SK-MEL-5 (cell line): Measurements from ENCODE around the gene LIMA1. TPM values are rescaled to one million over a fixed set of nuclear protein-coding genes. Genes with fewer than 3 reads are reported as not detected.
A peak's percentile ranks its signal among the peaks of the same experiment; 100 is the strongest.
"Not testable (repeated sequence)": the region's sequence is repeated elsewhere in the genome, so short reads cannot be mapped to it uniquely, and the experiment has no call there.

Source experiments
- DNase-seq: peaks from one replicate; pipeline ENCODE4 v3.0.0-alpha.2; 2016; ENCODE audit warnings: low read depth, low spot score
- in situ Hi-C: cut with HindIII; loops from 2 replicates; pipeline ENCODE4 v1.10.0; 2016; ENCODE audit warnings: low sequenced_read_pairs, high pct_unique_total_duplicates, low pct_unique_long_range_greater_than_20kb
- polyA plus RNA-seq, 2 experiments: library from polyadenylated mRNA; depleted of rRNA; stranded (reverse); fragments of >200 nt; gene quantifications; 2 replicates each; pipeline ENCODE4 v1.2.3, GENCODE V29; 2015
- total RNA-seq: library from RNA; depleted of rRNA; stranded (reverse); fragments of >200 nt; shearing (Covaris generic); gene quantifications from 2 replicates; pipeline ENCODE4 v1.2.3, GENCODE V29; 2014; rRNA removed

LIMA1 gene
- total RNA-seq: 48.5 and 53.5 TPM in 2 replicates
- 33.8 and 46.0 TPM in 2 replicates for polyA plus RNA-seq (2015; cell fraction: cytosol; rRNA removed)
- polyA plus RNA-seq (2015; cell fraction: nucleus; rRNA removed): 26.3 and 36.6 TPM in 2 replicates

GRCh38 chr12:50283229-50283923 is at the start of gene LIMA1:
Gene LIMA1 (minus strand): TSS chr12:50283520. CDS start chr12:50248751, 34,769 bp downstream.
- DNase-seq: peak; percentile 85
- in situ Hi-C loops: loop anchor here (25.0 kb wide), 1 partner anchor 96 kb away; no protein-coding TSS in a partner anchor

- in situ Hi-C loops: no loop called here
- no peak for DNase-seq
These were observed 48.4 kb upstream of the LIMA1 start for GRCh38 chr12:50331745-50332144.

GRCh38 chr12:50328664-50329063 is 45.3 kb upstream of the LIMA1 start:
- in situ Hi-C loops, DNase-seq: not testable (repeated sequence)

GRCh38 chr12:50326590-50327284 is 43.4 kb upstream of the LIMA1 start:
- no peak for DNase-seq
- in situ Hi-C loops: no loop called here

GRCh38 chr12:50325890-50326391 is 42.6 kb upstream of the LIMA1 start:
- DNase-seq: no peak
- in situ Hi-C loops: no loop called here

- DNase-seq, in situ Hi-C loops: not testable (repeated sequence)
These were observed 41.5 kb upstream of the LIMA1 start for GRCh38 chr12:50324770-50325169.

- in situ Hi-C loops, DNase-seq: not testable (repeated sequence)
These were observed 40.8 kb upstream of the LIMA1 start for GRCh38 chr12:50324077-50324476.

GRCh38 chr12:50322206-50322605 is 38.9 kb upstream of the LIMA1 start:
- in situ Hi-C loops: no loop called here
- no peak for DNase-seq

GRCh38 chr12:50317203-50317602 is 33.9 kb upstream of the LIMA1 start:
- in situ Hi-C loops: no loop called here
- DNase-seq: peak; percentile 27

GRCh38 chr12:50315803-50316202 is 32.5 kb upstream of the LIMA1 start:
- in situ Hi-C loops: no loop called here
- no peak for DNase-seq

- in situ Hi-C loops: no loop called here
- peak; percentile 64 for DNase-seq
These were observed 31.5 kb upstream of the LIMA1 start for GRCh38 chr12:50314636-50315312.

GRCh38 chr12:50313971-50314370 is 30.7 kb upstream of the LIMA1 start:
- in situ Hi-C loops, DNase-seq: not testable (repeated sequence)

- in situ Hi-C loops: no loop called here
- no peak for DNase-seq
These were observed 30.1 kb upstream of the LIMA1 start for GRCh38 chr12:50313256-50313931.

GRCh38 chr12:50311858-50312609 is 28.7 kb upstream of the LIMA1 start:
- DNase-seq, in situ Hi-C loops: not testable (repeated sequence)

GRCh38 chr12:50309950-50310349 is 26.6 kb upstream of the LIMA1 start:
- DNase-seq: no peak
- in situ Hi-C loops: no loop called here

- in situ Hi-C loops: no loop called here
These were observed 19.4 kb upstream of the LIMA1 start for GRCh38 chr12:50302686-50303085.

GRCh38 chr12:50297996-50298395 is 14.7 kb upstream of the LIMA1 start:
- in situ Hi-C loops: loop anchor here (25.0 kb wide), 1 partner anchor 111 kb away; no protein-coding TSS in a partner anchor
- no peak for DNase-seq

More at GRCh38 chr12:50302686-50303085, 19.4 kb upstream of the LIMA1 start:
- DNase-seq: no peak
